Muscle of leg (tissue), 11 donors: ENCODE results near the gene PTPRJ. TPM values are rescaled to one million over a fixed set of nuclear protein-coding genes. Genes with fewer than 3 reads are reported as not detected.

Experiments used
- DNase-seq: peaks from one replicate; pipeline ENCODE4 v3.0.0; 2013
- H3K27ac ChIP-seq: one replicate; pipeline ENCODE4 v1.5.1; 2013; ENCODE audit warnings: mild to moderate bottlenecking, low read length, control low read depth
- H3K27me3 ChIP-seq: one replicate; pipeline ENCODE4 v1.6.1; 2013; ENCODE audit warnings: low read length; ENCODE audit not compliant: control insufficient read depth, insufficient read depth
- H3K36me3 ChIP-seq: one replicate; pipeline ENCODE4 v1.6.1; 2013; ENCODE audit warnings: low read length; ENCODE audit not compliant: control insufficient read depth, insufficient read depth
- H3K4me1 ChIP-seq: one replicate; pipeline ENCODE4 v1.6.1; 2013; ENCODE audit warnings: low read length; ENCODE audit not compliant: control insufficient read depth, insufficient read depth
- H3K4me3 ChIP-seq: one replicate; pipeline ENCODE4 v1.5.1; 2013; ENCODE audit warnings: low read length, control low read depth
- H3K9me3 ChIP-seq: replicated peaks from 2 replicates; pipeline ENCODE4 v1.6.1; 2013; ENCODE audit warnings: low read depth, low read length; ENCODE audit not compliant: control insufficient read depth
- WGBS: methylation state at CpG from one replicate; pipeline ENCODE4 v1.1.5; 2013; ENCODE audit warnings: missing lambda C conversion rate; ENCODE audit not compliant: insufficient coverage; 5-methylcytosine and 5-hydroxymethylcytosine counted together
- polyA plus RNA-seq, 8 donors: library from polyadenylated mRNA; unstranded; fragments of 120-200 nt; gene quantifications; one replicate each; pipeline versions ENCODE4 v1.2.1 to v1.2.3, GENCODE V29; 2013; ENCODE audit warnings: inconsistent platforms in 1 of 8, low replicate concordance in 1 of 8; ENCODE audit not compliant: insufficient read length in 8 of 8, insufficient read depth in 1 of 8
- total RNA-seq: library from RNA; stranded (reverse); fragments of 120-200 nt; gene quantifications from one replicate; pipeline ENCODE4 v1.2.4, GENCODE V29; 2013

Gene PTPRJ
- total and polyA plus RNA-seq, 9 donors: 2.9 to 6.0 (median 3.6) TPM

- peaks cover 16% of the 10 kb centered on the region for H3K4me1 ChIP-seq
Observed at GRCh38 chr11:47982616-47983015, 2.3 kb downstream of the PTPRJ start.

DNA sequence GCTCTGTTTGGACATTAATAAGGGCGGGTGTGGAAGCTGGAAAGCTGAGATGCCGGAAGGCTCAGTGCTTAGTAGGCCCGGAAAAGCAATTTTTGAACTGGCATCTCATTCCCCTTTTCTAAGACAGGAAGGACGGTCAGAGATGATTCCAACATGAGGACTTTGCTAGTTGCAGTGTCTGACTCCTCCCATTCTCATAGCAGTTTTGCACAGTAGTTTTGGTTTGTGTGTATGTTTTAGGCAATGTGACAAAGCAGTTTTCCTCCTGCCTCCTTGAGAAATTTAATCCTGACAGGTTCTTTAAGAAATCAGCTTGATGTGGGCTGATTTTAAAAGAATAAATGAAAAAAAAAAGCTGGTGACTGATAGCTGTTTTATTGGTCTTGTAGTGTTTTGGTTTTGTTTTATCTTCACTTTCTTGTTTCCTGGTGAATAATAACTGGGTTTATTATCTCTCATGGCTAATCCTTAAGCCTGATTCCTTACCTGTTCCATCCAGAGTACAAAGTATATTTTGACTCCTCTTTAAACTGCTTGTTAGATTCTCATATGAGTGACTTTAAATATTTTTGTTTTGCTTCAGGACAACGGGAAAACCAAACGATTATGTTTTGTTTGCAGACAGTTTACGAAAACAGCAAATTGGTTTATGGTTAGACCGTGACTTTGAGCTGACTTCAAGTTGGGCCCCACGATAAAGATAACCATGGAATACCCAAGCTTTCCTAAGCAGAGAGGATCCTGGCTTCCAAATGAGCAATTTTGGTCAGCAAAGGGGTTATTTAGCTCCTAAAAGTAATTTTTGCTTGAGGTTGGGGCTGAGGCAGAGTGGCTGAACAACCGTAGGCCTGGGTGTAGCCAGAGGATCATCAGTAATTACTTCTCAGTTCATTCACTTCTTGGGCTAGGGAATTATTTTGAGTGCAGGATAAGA, 3.4 kb downstream of the PTPRJ start:
- no peak overlapping the region for H3K4me3 ChIP-seq
- H3K4me1 ChIP-seq: peaks cover 16% of the 10 kb centered on the region
- H3K36me3 ChIP-seq: no peaks in the 10 kb centered on the region
- H3K9me3 ChIP-seq: no peaks in the 10 kb centered on the region
- peaks cover 17% of the 10 kb centered on the region for H3K27me3 ChIP-seq
- peak; percentile 57 for DNase-seq
- WGBS: 85% methylated on average over 2 of the region's 10 CpGs
- H3K27ac ChIP-seq: no peak overlapping the region

More at GRCh38 chr11:47982616-47983015, 2.3 kb downstream of the PTPRJ start:
- no peak overlapping the region for H3K27ac ChIP-seq
- no peaks in the 10 kb centered on the region for H3K36me3 ChIP-seq
- no peaks in the 10 kb centered on the region for H3K9me3 ChIP-seq
- H3K4me3 ChIP-seq: no peak overlapping the region
- H3K27me3 ChIP-seq: peaks cover 17% of the 10 kb centered on the region
- DNase-seq: peak; percentile 38

DNA sequence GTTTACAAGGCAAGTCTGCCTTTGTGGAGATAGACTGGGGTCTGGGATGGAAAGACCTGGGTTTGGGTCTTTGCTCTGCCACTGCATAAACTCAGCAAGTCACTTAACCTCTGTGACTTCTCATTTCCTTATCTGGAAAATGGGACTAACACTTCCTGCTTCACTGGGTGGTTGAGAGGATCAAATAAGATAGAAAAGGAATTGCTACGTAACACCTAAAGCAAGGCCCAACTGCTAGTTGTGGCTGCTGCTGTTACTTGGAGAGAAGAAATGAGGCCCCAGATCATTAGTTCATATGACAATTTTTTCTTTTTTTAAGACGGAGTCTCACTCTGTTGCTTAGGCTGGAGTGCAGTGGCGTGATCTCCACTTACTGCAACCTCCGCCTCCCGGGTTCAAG, 5.9 kb downstream of the PTPRJ start:
- Histone ChIP-seq H3K27me3 (peaks cover 6% of the 10 kb centered on the region), H3K27ac (no peak overlapping the region), H3K9me3 (no peaks in the 10 kb centered on the region), H3K4me3 (no peak overlapping the region), H3K4me1 (peaks cover 10% of the 10 kb centered on the region), H3K36me3 (no peaks in the 10 kb centered on the region)
- no peak for DNase-seq
- 91% methylated on average over 5 of the region's 5 CpGs for WGBS

GRCh38 chr11:47986742-47987141, 6.4 kb downstream of the PTPRJ start:
- H3K4me3 ChIP-seq: no peak overlapping the region
- H3K27ac ChIP-seq: no peak overlapping the region
- DNase-seq: no peak
- WGBS: no CpG with 5 or more reads among the region's 1 CpG
- H3K4me1 ChIP-seq: peaks cover 9% of the 10 kb centered on the region
- H3K27me3 ChIP-seq: peaks cover 4% of the 10 kb centered on the region
- no peaks in the 10 kb centered on the region for H3K9me3 ChIP-seq
- no peaks in the 10 kb centered on the region for H3K36me3 ChIP-seq

DNA sequence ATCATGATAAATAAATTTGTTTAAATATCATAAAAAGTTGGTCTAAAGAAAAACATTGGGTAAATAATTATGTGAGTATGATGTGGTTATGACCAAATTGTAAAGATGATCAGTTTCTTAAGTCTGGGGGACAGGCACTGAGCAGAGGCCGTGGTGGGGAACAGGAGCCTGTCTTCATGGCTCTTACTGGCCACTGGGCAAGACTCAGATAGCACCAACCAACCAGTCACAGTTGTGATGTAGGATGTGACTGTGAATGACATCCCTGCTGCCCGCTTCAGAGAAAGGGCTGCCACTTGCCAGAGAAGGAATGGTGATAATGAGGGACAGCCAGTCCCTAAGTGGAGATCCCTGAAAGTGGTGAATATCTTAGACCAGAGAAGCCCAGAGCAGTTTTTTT, 7.0 kb downstream of the PTPRJ start:
- Histone ChIP-seq H3K4me3 (no peak overlapping the region), H3K4me1 (peaks cover 5% of the 10 kb centered on the region), H3K9me3 (no peaks in the 10 kb centered on the region), H3K36me3 (no peaks in the 10 kb centered on the region), H3K27ac (peak overlapping the region; percentile 2), H3K27me3 (no peaks in the 10 kb centered on the region)
- DNase-seq: no peak
- WGBS: no CpG with 5 or more reads among the region's 2 CpGs

- DNase-seq: peak; percentile 62
- peaks cover 5% of the 10 kb centered on the region for H3K4me1 ChIP-seq
- H3K36me3 ChIP-seq: no peaks in the 10 kb centered on the region
- H3K9me3 ChIP-seq: no peaks in the 10 kb centered on the region
- no peak overlapping the region for H3K4me3 ChIP-seq
- H3K27me3 ChIP-seq: no peaks in the 10 kb centered on the region
- peak overlapping the region; percentile 2 for H3K27ac ChIP-seq
- no CpG with 5 or more reads among the region's 6 CpGs for WGBS
Observed at GRCh38 chr11:47987781-47988180, 7.4 kb downstream of the PTPRJ start.

- Histone ChIP-seq H3K27ac (no peak overlapping the region), H3K9me3 (no peaks in the 10 kb centered on the region), H3K27me3 (no peaks in the 10 kb centered on the region), H3K36me3 (no peaks in the 10 kb centered on the region), H3K4me3 (no peak overlapping the region), H3K4me1 (peaks cover 5% of the 10 kb centered on the region)
- DNase-seq: no peak
- WGBS: no CpG with 5 or more reads among the region's 2 CpGs
Observed at GRCh38 chr11:47989779-47990178, 9.4 kb downstream of the PTPRJ start.

GRCh38 chr11:47991266-47991830, 11.0 kb downstream of the PTPRJ start:
- no peaks in the 10 kb centered on the region for H3K9me3 ChIP-seq
- 13% methylated on average over 7 of the region's 9 CpGs for WGBS
- no peaks in the 10 kb centered on the region for H3K27me3 ChIP-seq
- peaks cover 5% of the 10 kb centered on the region for H3K4me1 ChIP-seq
- no peaks in the 10 kb centered on the region for H3K36me3 ChIP-seq
- no peak for DNase-seq
- H3K4me3 ChIP-seq: no peak overlapping the region
- no peak overlapping the region for H3K27ac ChIP-seq

DNA sequence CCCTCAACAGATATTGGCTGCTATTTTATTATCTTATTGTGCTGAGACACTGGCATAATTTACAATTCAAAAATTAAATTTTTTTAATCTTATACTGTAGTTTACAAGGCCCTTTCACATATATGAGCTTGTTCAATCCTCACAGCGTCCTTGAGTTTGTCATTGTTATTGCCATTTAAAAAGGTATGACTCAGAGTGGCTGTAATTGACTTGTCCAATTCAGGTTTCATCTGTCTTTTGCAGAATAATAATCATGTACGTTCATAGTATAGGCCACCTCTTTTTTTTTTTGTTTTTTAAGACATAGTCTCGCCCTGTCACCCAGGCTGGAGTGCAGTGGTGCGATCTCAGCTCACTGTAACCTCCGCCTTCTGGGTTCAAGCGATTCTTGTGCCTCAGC, 11.5 kb downstream of the PTPRJ start:
- Histone ChIP-seq H3K4me3 (no peak overlapping the region), H3K27ac (no peak overlapping the region), H3K27me3 (no peaks in the 10 kb centered on the region), H3K9me3 (no peaks in the 10 kb centered on the region), H3K4me1 (peaks cover 8% of the 10 kb centered on the region), H3K36me3 (no peaks in the 10 kb centered on the region)
- 91% methylated on average over 4 of the region's 6 CpGs for WGBS
- DNase-seq: no peak

GRCh38 chr11:47992959-47993820, 12.8 kb downstream of the PTPRJ start:
- Histone ChIP-seq H3K27ac (no peak overlapping the region), H3K4me3 (no peak overlapping the region), H3K9me3 (no peaks in the 10 kb centered on the region), H3K27me3 (no peaks in the 10 kb centered on the region), H3K36me3 (no peaks in the 10 kb centered on the region), H3K4me1 (peaks cover 8% of the 10 kb centered on the region)
- no peak for DNase-seq
- WGBS: 74% methylated on average over 4 of the region's 11 CpGs
